Osteoblast (primary cell): ENCODE results near the gene DUSP22. TPM values are rescaled to one million over a fixed set of nuclear protein-coding genes. Genes with fewer than 3 reads are reported as not detected.

Experiments
- DNase-seq: peaks from one replicate; pipeline ENCODE4 v3.0.0; 2011; ENCODE audit warnings: low spot score, mixed read lengths; ENCODE audit not compliant: insufficient read length; ENCODE audit errors: missing footprints
- H2AFZ ChIP-seq: 2 replicates; pipeline ENCODE4 v1.6.0; 2011; ENCODE audit warnings: mild to moderate bottlenecking, low read length
- H3K27ac ChIP-seq: 2 replicates; pipeline ENCODE4 v1.5.1; 2011; ENCODE audit warnings: mild to moderate bottlenecking, low read depth, low read length, moderate library complexity
- H3K27me3 ChIP-seq: 2 replicates; pipeline ENCODE4 v1.6.0; 2012; ENCODE audit warnings: mild to moderate bottlenecking, control low read depth, inconsistent platforms, low read length, moderate library complexity; ENCODE audit not compliant: insufficient read depth
- H3K36me3 ChIP-seq: 2 replicates; pipeline ENCODE4 v1.5.1; 2011; ENCODE audit warnings: mild to moderate bottlenecking, low read length, control low read depth, moderate library complexity; ENCODE audit not compliant: insufficient read depth
- H3K4me1 ChIP-seq: 2 replicates; pipeline ENCODE4 v1.5.1; 2011; ENCODE audit warnings: mild to moderate bottlenecking, low read length, control low read depth, moderate library complexity; ENCODE audit not compliant: insufficient read depth
- H3K4me2 ChIP-seq: 2 replicates; pipeline ENCODE4 v1.6.0; 2011; ENCODE audit warnings: mild to moderate bottlenecking, low read length; ENCODE audit not compliant: insufficient read depth
- H3K4me3 ChIP-seq: fragments of 200-600 bp; sonication (generic); 3 replicates; pipeline ENCODE4 v1.5.1; 2012; ENCODE audit warnings: mild to moderate bottlenecking, low read length, inconsistent platforms; ENCODE audit not compliant: insufficient read depth
- H3K79me2 ChIP-seq: 2 replicates; pipeline ENCODE4 v1.6.0; 2012; ENCODE audit warnings: mild to moderate bottlenecking, low read length, control low read depth, inconsistent platforms; ENCODE audit not compliant: insufficient read depth
- H3K9me3 ChIP-seq: 2 replicates; pipeline ENCODE4 v1.5.1; 2011; ENCODE audit warnings: low read depth, low read length, control low read depth
- H4K20me1 ChIP-seq: 2 replicates; pipeline ENCODE4 v1.6.0; 2012; ENCODE audit warnings: mild to moderate bottlenecking, low read length, control low read depth; ENCODE audit not compliant: insufficient read depth
- total RNA-seq: library from RNA; depleted of rRNA; stranded (reverse); fragments of >200 nt; gene quantifications from 2 replicates; pipeline ENCODE4 v1.2.3, GENCODE V29; 2012
- TF ChIP-seq, protein P1 (sequence below): IDR thresholded peaks from 2 replicates; pipeline ENCODE4 v1.5.1; 2011; ENCODE audit warnings: mild to moderate bottlenecking, low read depth, low read length, moderate library complexity; ENCODE audit errors: extremely low read depth

Gene DUSP22
- total RNA-seq, 1 donor: 18.1 TPM

DNA sequence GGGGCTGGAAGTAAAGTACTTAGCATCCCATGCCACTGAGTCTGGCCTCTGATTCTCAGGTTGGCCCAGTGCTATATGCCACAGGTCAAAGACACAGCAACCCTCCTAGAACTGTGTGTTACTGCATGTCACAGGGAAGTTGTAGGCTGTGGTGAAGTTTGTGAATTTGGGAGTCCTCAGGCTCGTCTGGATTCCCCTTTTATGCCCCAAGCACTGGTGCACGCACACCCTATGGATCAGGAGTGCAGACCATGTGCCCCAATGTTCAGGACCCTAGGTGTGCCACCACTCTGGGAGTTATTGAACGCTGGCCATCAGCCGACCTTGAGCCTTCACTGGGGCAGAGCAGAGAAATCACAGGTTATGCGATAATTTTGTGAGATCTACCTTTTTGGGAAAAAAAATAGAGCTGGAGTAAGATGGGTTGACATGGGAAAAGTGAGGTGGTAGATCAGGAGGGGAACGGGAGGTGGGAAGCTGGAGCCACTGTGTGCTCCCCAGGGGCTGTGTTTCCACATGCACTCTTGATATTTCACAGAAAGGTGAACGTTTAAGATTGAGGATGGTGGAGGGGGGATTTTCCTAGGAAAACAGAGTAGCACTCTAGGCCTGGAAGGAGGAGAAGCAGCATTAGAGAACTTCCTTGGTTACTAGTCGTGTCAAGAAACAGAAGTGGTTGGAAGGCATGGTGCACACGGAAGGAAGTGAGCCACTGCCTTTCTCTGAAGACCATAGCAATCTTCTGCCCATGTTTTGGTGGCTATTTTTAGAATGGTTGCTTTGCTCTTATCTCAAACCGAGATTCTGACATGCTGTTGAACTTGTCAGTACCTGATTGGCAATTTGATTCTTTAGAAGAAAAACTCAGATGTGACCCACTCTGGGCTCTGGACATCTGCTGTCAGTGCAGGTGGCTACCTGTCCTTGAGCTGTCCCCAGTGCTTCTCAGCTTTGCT, 44.1 kb downstream of the DUSP22 start:
- Histone ChIP-seq H3K9me3 (no peaks in the 10 kb centered on the region), H3K79me2 (no peaks in the 10 kb centered on the region), H3K36me3 (no peaks in the 10 kb centered on the region), H3K27me3 (no peaks in the 10 kb centered on the region), H4K20me1 (peaks cover 16% of the 10 kb centered on the region), H2AFZ (no peak overlapping the region), H3K4me3 (no peak overlapping the region), H3K27ac (no peak overlapping the region), H3K4me2 (no peak overlapping the region), H3K4me1 (peaks cover 15% of the 10 kb centered on the region)
- no peak for DNase-seq
- TF ChIP-seq, protein P1, sequence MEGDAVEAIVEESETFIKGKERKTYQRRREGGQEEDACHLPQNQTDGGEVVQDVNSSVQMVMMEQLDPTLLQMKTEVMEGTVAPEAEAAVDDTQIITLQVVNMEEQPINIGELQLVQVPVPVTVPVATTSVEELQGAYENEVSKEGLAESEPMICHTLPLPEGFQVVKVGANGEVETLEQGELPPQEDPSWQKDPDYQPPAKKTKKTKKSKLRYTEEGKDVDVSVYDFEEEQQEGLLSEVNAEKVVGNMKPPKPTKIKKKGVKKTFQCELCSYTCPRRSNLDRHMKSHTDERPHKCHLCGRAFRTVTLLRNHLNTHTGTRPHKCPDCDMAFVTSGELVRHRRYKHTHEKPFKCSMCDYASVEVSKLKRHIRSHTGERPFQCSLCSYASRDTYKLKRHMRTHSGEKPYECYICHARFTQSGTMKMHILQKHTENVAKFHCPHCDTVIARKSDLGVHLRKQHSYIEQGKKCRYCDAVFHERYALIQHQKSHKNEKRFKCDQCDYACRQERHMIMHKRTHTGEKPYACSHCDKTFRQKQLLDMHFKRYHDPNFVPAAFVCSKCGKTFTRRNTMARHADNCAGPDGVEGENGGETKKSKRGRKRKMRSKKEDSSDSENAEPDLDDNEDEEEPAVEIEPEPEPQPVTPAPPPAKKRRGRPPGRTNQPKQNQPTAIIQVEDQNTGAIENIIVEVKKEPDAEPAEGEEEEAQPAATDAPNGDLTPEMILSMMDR: no peak

DNA sequence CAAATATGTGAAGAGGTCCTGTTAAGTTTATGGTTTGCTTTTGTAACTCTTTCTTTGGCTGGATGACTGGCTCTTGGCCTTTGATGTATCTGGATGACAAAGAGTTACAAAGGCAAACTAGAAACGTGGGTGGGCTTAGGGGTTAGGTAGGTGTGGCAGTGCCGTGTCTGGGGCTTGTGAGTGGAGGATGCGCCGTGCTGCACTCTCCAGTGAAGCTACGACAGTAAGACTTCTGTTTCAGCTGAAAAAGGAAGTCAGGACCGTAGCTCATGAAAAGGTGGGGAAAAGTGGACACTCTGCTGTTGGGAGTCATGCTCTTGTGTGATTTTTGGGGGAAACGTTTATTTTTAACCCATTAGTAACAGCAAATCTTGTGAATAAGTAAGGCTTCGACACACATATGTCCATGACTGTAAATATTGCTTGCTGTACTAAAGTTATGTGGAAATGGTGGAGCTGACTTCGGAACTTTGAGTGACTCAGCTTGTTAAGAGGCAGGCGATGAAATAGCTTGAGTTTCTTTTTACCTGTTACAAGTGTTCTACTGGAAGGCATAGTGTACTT, 45.6 kb downstream of the DUSP22 start:
- H3K4me2 ChIP-seq: no peak overlapping the region
- H3K4me3 ChIP-seq: no peak overlapping the region
- H3K27me3 ChIP-seq: no peaks in the 10 kb centered on the region
- H3K9me3 ChIP-seq: no peaks in the 10 kb centered on the region
- TF ChIP-seq, protein P1: no peak
- H4K20me1 ChIP-seq: peaks cover 13% of the 10 kb centered on the region
- no peaks in the 10 kb centered on the region for H3K36me3 ChIP-seq
- H2AFZ ChIP-seq: no peak overlapping the region
- peaks cover 3% of the 10 kb centered on the region for H3K4me1 ChIP-seq
- DNase-seq: no peak
- no peaks in the 10 kb centered on the region for H3K79me2 ChIP-seq
- no peak overlapping the region for H3K27ac ChIP-seq

DNA sequence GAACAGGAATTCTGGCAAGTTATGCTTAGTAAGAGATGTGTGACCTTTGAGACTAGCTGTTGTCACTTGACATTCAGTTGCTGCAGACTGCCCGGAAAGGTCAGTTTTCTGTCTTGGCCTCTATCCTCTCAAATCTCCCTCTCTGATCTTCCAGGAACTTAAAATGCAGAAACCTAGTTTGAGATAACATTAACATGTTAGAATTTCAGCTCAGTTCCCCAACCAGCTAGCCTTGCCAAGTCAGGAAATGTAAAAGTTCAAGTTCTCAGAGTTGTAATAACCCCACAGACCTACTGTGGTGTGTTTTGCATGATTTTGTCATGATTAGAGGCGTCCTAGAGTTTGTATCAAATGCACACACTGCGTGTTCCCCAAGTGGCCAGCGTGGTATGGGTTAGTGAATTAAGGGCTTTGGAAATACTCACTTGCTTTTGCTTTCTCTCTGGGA, 46.6 kb downstream of the DUSP22 start:
- TF ChIP-seq, protein P1: no peak
- Histone ChIP-seq H3K9me3 (no peaks in the 10 kb centered on the region), H3K36me3 (no peaks in the 10 kb centered on the region), H3K4me2 (no peak overlapping the region), H3K27ac (no peak overlapping the region), H3K4me1 (no peaks in the 10 kb centered on the region), H3K4me3 (no peak overlapping the region), H4K20me1 (peaks cover 13% of the 10 kb centered on the region), H3K27me3 (no peaks in the 10 kb centered on the region), H3K79me2 (no peaks in the 10 kb centered on the region), H2AFZ (no peak overlapping the region)
- no peak for DNase-seq

DNA sequence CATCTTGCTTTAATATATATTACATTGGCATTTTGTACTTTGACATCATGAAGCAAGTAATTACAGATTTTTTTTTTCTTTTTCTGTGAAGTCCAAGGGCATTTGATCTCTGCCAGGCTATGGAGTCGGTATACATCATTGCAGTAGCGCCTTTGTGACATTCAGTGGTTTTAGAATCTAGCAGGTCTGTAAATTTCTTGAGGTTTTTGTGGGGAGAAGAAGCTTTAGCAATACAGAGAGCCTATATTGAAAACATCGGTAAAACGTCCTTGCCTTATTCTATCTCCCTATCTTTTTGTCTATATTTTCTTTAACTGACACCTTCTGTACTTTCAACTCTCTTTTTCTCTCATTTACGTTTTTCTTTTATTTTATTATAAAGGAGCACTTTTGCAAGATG, 47.2 kb downstream of the DUSP22 start:
- H3K79me2 ChIP-seq: no peaks in the 10 kb centered on the region
- no peak overlapping the region for H2AFZ ChIP-seq
- no peaks in the 10 kb centered on the region for H3K4me1 ChIP-seq
- no peaks in the 10 kb centered on the region for H3K27me3 ChIP-seq
- DNase-seq: no peak
- peaks cover 13% of the 10 kb centered on the region for H4K20me1 ChIP-seq
- H3K4me3 ChIP-seq: no peak overlapping the region
- H3K9me3 ChIP-seq: no peaks in the 10 kb centered on the region
- TF ChIP-seq, protein P1: no peak
- H3K4me2 ChIP-seq: no peak overlapping the region
- no peak overlapping the region for H3K27ac ChIP-seq
- H3K36me3 ChIP-seq: no peaks in the 10 kb centered on the region
